B cell (primary cell): ENCODE results near the gene KLC4. TPM values are rescaled to one million over a fixed set of nuclear protein-coding genes. Genes with fewer than 3 reads are reported as not detected.
"Not testable (repeated sequence)": the region's sequence is repeated elsewhere in the genome, so short reads cannot be mapped to it uniquely, and the experiment has no call there.

ENCODE experiments used
- ATAC-seq: fragments of 200-7000 bp; cut with Tn5 transposase; one replicate; pipeline ENCODE4 v1.10.0; 2021; ENCODE audit warnings: low read depth, mild to moderate bottlenecking, moderate number of reproducible peaks, moderate library complexity
- CTCF ChIA-PET: fragments of 350-600 bp; sonication (Branson Sonifier 250); formaldehyde crosslinking; loops from one replicate; lab custom pipeline; 2021; ENCODE audit warnings: antibody characterized with exemption, inconsistent platforms; lab: Charles Lee
- POLR2A ChIA-PET: fragments of 350-600 bp; sonication (Branson Sonifier 250); formaldehyde crosslinking; loops from one replicate; lab custom pipeline; 2021; ENCODE audit warnings: antibody characterized with exemption; lab: Charles Lee
- DNase-seq: peaks from one replicate; pipeline ENCODE4 v3.0.0; 2013
- H2AFZ ChIP-seq: 2 replicates; pipeline ENCODE4 v1.6.1; 2012; ENCODE audit warnings: mild to moderate bottlenecking, low read depth, low read length; ENCODE audit not compliant: insufficient read depth, poor library complexity, severe bottlenecking
- H3K27ac ChIP-seq, 2 donors: 1 replicate in 1 of 2; 2 replicates in 1 of 2; pipeline ENCODE4 v1.5.1; 2012 to 2013; ENCODE audit warnings: low read length in 2 of 2, mild to moderate bottlenecking in 2 of 2, moderate library complexity in 1 of 2
- H3K27me3 ChIP-seq, 4 experiments: fragments of 200-600 bp in 1 of 4; sonication (generic) in 1 of 4; replicated peaks in 1 of 4; 1 replicate in 2 of 4; 2 replicates in 2 of 4; pipeline versions ENCODE4 v1.6.1 to v1.7.0; 2013 to 2016; ENCODE audit warnings: low read length in 3 of 4, mild to moderate bottlenecking in 2 of 4, mixed read lengths in 1 of 4, moderate library complexity in 1 of 4; ENCODE audit not compliant: insufficient read depth in 4 of 4, control insufficient read depth in 3 of 4; ENCODE audit errors: control extremely low read depth in 1 of 4
- H3K36me3 ChIP-seq, 2 experiments: replicated peaks in 1 of 2; 1 replicate in 1 of 2; 2 replicates in 1 of 2; pipeline versions ENCODE4 v1.6.1 to v1.7.1; 2013; ENCODE audit warnings: low read length in 1 of 2; ENCODE audit not compliant: insufficient read depth in 2 of 2, control insufficient read depth in 1 of 2; ENCODE audit errors: control extremely low read depth in 1 of 2, extremely low read depth in 1 of 2
- H3K4me1 ChIP-seq, 2 donors: fragments of 200-600 bp in 1 of 2; sonication (generic) in 1 of 2; 1 replicate in 1 of 2; 2 replicates in 1 of 2; pipeline versions ENCODE4 v1.5.1 to v1.6.1; 2013 to 2017; ENCODE audit warnings: low read length in 2 of 2; ENCODE audit not compliant: control insufficient read depth in 2 of 2, insufficient read depth in 2 of 2
- H3K4me2 ChIP-seq: replicated peaks from 2 replicates; pipeline ENCODE3; 2012; ENCODE audit warnings: mild to moderate bottlenecking, low read depth, low read length; ENCODE audit not compliant: poor library complexity, severe bottlenecking
- H3K4me3 ChIP-seq, 5 experiments: fragments of 200-600 bp in 1 of 5; sonication (generic) in 1 of 5; 1 replicate in 3 of 5; 2 replicates in 2 of 5; pipeline versions ENCODE4 v1.5.1 to v1.7.0; 2011 to 2016; ENCODE audit warnings: low read length in 4 of 5, mild to moderate bottlenecking in 4 of 5, low read depth in 2 of 5, control low read depth in 1 of 5, moderate library complexity in 1 of 5; ENCODE audit not compliant: insufficient read depth in 1 of 5; ENCODE audit errors: control extremely low read depth in 1 of 5, extremely low read depth in 1 of 5
- H3K79me2 ChIP-seq: fragments of 200-600 bp; sonication (generic); one replicate; pipeline ENCODE4 v1.6.0; 2016; ENCODE audit warnings: low read length; ENCODE audit not compliant: control insufficient read depth, insufficient read depth
- H3K9ac ChIP-seq: fragments of 200-600 bp; sonication (generic); 2 replicates; pipeline ENCODE4 v1.6.1; 2017; ENCODE audit warnings: mild to moderate bottlenecking, low read length, moderate library complexity
- H3K9me3 ChIP-seq, 3 donors: one replicate each; pipeline versions ENCODE4 v1.6.1 to v1.7.1; 2013; ENCODE audit warnings: low read length in 2 of 3; ENCODE audit not compliant: control insufficient read depth in 2 of 3, insufficient read depth in 1 of 3; ENCODE audit errors: control extremely low read depth in 1 of 3
- H4K20me1 ChIP-seq: 2 replicates; pipeline ENCODE4 v1.6.0; 2012; ENCODE audit warnings: mild to moderate bottlenecking, low read length; ENCODE audit not compliant: insufficient read depth, control insufficient read depth, poor library complexity, severe bottlenecking
- H3K27ac Mint-ChIP-seq: one replicate; pipeline ENCODE4 v1.8.0; 2021; ENCODE audit warnings: mixed read lengths
- H3K27me3 Mint-ChIP-seq: one replicate; pipeline ENCODE4 v1.8.0; 2021; ENCODE audit warnings: mixed read lengths
- H3K4me1 Mint-ChIP-seq: one replicate; pipeline ENCODE4 v1.8.0; 2021; ENCODE audit warnings: mixed read lengths
- H3K4me3 Mint-ChIP-seq: one replicate; pipeline ENCODE4 v1.8.0; 2021; ENCODE audit warnings: mixed read lengths
- H3K9me3 Mint-ChIP-seq: one replicate; pipeline ENCODE4 v1.8.0; 2022; ENCODE audit warnings: mixed read lengths; ENCODE audit not compliant: insufficient read depth
- CTCF ChIP-seq: fragments of 200-600 bp; IDR thresholded peaks from one replicate; pipeline ENCODE4 v1.8.0; 2022; ENCODE audit warnings: antibody characterized with exemption, mild to moderate bottlenecking
- EZH2 ChIP-seq: IDR thresholded peaks from 2 replicates; pipeline ENCODE4 v1.6.1; 2012; ENCODE audit warnings: borderline replicate concordance, low read depth, mild to moderate bottlenecking, moderate library complexity, low read length; ENCODE audit not compliant: insufficient read depth, poor library complexity, severe bottlenecking
- WGBS: methylation state at CpG from one replicate; pipeline ENCODE4 v1.1.5; 2013; ENCODE audit warnings: missing lambda C conversion rate; ENCODE audit not compliant: insufficient coverage; 5-methylcytosine and 5-hydroxymethylcytosine counted together
- intact Hi-C: fragments of 100-400 bp; cut with micrococcal nuclease; formaldehyde crosslinking; loops from one replicate; pipeline ENCODE4 v1.10.0; 2022
- polyA plus RNA-seq: library from polyadenylated mRNA; depleted of rRNA; stranded (reverse); fragments of >200 nt; gene quantifications from 2 replicates; pipeline ENCODE4 v1.2.3, GENCODE V29; 2012
- total RNA-seq, 2 donors: library from RNA; stranded (reverse); fragments of 120-200 nt in 1 of 2; gene quantifications; 1 replicate in 1 of 2; 2 replicates in 1 of 2; pipeline versions ENCODE4 v1.2.3 to v1.2.4, GENCODE V29; 2013 to 2022

The KLC4 gene
- total and polyA plus RNA-seq, 2 donors (not counting 1 experiment from before 2014, with no cell fraction given): 30.6 to 52.7 TPM

GRCh38 chr6:43081043-43081442 lies 21.6 kb downstream of the KLC4 start:
- 100% methylated on average over 3 of the region's 4 CpGs for WGBS
- CTCF ChIA-PET: no interaction called here
- no peak overlapping the region for H3K27ac Mint-ChIP-seq

GRCh38 chr6:43081922-43082321 lies 22.5 kb downstream of the KLC4 start:
- H3K4me3 ChIP-seq, H3K79me2 ChIP-seq, H3K36me3 ChIP-seq, H3K9ac ChIP-seq, H2AFZ ChIP-seq, H3K9me3 ChIP-seq, H3K4me3 Mint-ChIP-seq, CTCF ChIA-PET, POLR2A ChIA-PET, H3K4me1 ChIP-seq, H3K27ac Mint-ChIP-seq, H3K9me3 Mint-ChIP-seq, H4K20me1 ChIP-seq, DNase-seq, H3K4me2 ChIP-seq, H3K27ac ChIP-seq, ATAC-seq, intact Hi-C loops, H3K4me1 Mint-ChIP-seq: not testable (repeated sequence)
- peaks cover 0 to 14% (median 5%) of the 10 kb centered on the region in 4 experiments for H3K27me3 ChIP-seq
- 80% methylated on average over 1 of the region's 9 CpGs for WGBS
- peaks cover 31% of the 10 kb centered on the region for H3K27me3 Mint-ChIP-seq

More at GRCh38 chr6:43081043-43081442, 21.6 kb downstream of the KLC4 start:
- Histone ChIP-seq H3K9ac (no peak overlapping the region), H2AFZ (no peak overlapping the region), H3K27me3 (peaks cover 0 to 21% (median 8%) of the 10 kb centered on the region in 4 experiments), H3K4me3 (no peak overlapping the region), H3K27ac (no peak overlapping the region), H4K20me1 (no peaks in the 10 kb centered on the region), H3K9me3 (peaks cover 0 to 4% (median 0%) of the 10 kb centered on the region in 3 donors), H3K79me2 (no peaks in the 10 kb centered on the region), H3K36me3 (no peaks in the 10 kb centered on the region), H3K4me2 (no peak overlapping the region), H3K4me1 (peaks cover 11% of the 10 kb centered on the region in 2 donors)
- intact Hi-C loops: no loop called here
- no peak overlapping the region for H3K4me3 Mint-ChIP-seq
- no peak for DNase-seq
- peaks cover 8% of the 10 kb centered on the region for H3K4me1 Mint-ChIP-seq
- POLR2A ChIA-PET: interaction anchor here (0.6 kb wide), 1 partner anchor 170 kb away, joined by 5 read pairs; no protein-coding TSS in a partner anchor
- H3K27me3 Mint-ChIP-seq: peaks cover 33% of the 10 kb centered on the region
- TF ChIP-seq CTCF (no peak), EZH2 (no peak)
- H3K9me3 Mint-ChIP-seq: no peaks in the 10 kb centered on the region
- no peak for ATAC-seq
